Measurements from ENCODE around the gene OR52K1.

DNA sequence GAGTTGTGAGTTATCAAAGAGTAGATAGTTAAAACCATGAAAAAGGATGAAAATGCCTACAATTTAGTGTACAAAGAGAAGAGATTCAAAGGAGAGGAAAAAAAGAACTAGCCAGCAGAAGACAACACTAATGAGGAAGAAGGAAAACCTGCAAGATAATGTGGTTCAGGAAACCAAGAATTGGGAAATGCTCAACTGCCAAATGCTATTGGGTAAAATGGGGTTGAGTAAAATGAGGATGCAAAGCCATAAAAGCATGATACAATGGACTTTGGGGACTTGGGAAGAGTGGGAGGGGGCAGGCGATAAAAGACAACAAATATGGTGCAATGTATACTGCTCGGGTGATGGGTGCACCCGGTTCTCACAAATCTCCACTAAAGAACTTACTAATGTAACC is 40.9 kb upstream of the OR52K1 start:
- TF ChIP-seq, protein P1, sequence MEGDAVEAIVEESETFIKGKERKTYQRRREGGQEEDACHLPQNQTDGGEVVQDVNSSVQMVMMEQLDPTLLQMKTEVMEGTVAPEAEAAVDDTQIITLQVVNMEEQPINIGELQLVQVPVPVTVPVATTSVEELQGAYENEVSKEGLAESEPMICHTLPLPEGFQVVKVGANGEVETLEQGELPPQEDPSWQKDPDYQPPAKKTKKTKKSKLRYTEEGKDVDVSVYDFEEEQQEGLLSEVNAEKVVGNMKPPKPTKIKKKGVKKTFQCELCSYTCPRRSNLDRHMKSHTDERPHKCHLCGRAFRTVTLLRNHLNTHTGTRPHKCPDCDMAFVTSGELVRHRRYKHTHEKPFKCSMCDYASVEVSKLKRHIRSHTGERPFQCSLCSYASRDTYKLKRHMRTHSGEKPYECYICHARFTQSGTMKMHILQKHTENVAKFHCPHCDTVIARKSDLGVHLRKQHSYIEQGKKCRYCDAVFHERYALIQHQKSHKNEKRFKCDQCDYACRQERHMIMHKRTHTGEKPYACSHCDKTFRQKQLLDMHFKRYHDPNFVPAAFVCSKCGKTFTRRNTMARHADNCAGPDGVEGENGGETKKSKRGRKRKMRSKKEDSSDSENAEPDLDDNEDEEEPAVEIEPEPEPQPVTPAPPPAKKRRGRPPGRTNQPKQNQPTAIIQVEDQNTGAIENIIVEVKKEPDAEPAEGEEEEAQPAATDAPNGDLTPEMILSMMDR (conservative IDR thresholded peaks at IDR 0.05 in 1 of 2, IDR thresholded peaks at IDR 0.05 in 1 of 2; ENCODE audit: low read depth in 1 of 2, low read length in 2 of 2), result no peak
- TF ChIP-seq EZH2 (IDR thresholded peaks at IDR 0.05; ENCODE audit: low read length, missing control alignments), result no peak
